Measurements from ENCODE around the gene CPED1. TPM values are rescaled to one million over a fixed set of nuclear protein-coding genes. Genes with fewer than 3 reads are reported as not detected.

The CPED1 gene
- total and polyA plus RNA-seq, 2 experiments from 2014 or later, result 0.17 to 0.47 TPM

GRCh38 chr7:121342631-121343030 lies 354.1 kb downstream of the CPED1 start:
- H2AFZ ChIP-seq, result no peak overlapping the region
- H3K4me2 ChIP-seq, result no peak overlapping the region
- no peaks in the 10 kb centered on the region for H3K9me2 ChIP-seq (ENCODE audit: insufficient read depth)
- DNase-seq (ENCODE audit: low spot score) (no peak), ATAC-seq (no peak)
- no peak for TF ChIP-seq ZNF331 (CRISPR knock-in tag; IDR thresholded peaks at IDR 0.05; ENCODE audit: low read depth)
- no peak for TF ChIP-seq NANOG (IDR thresholded peaks at IDR 0.05; ENCODE audit: borderline replicate concordance)
- no peak for TF ChIP-seq ETS1 (IDR thresholded peaks at IDR 0.05)
- TF ChIP-seq STAT1 (IDR thresholded peaks at IDR 0.05; ENCODE audit: unreplicated experiment), result no peak
- TF ChIP-seq POLR2AphosphoS5 (IDR thresholded peaks at IDR 0.05; ENCODE audit: low read depth), result no peak
- no peak for TF ChIP-seq JUNB (IDR thresholded peaks at IDR 0.05; ENCODE audit: unreplicated experiment)
- TF ChIP-seq REST (IDR thresholded peaks at IDR 0.05; ENCODE audit: unreplicated experiment), result no peak
- TF ChIP-seq ZNF114 (CRISPR knock-in tag; IDR thresholded peaks at IDR 0.05), result no peak
- no peak for TF ChIP-seq EZH2phosphoT487 (IDR thresholded peaks at IDR 0.05; ENCODE audit: unreplicated experiment)
- no peak for TF ChIP-seq CREB1 (CRISPR knock-in tag; IDR thresholded peaks at IDR 0.05; ENCODE audit: low read depth)
- H3F3A ChIP-seq (replicated peaks; ENCODE audit: low read depth), result no peaks in the 10 kb centered on the region
- Mint-ChIP-seq H3K4me1 (no peaks in the 10 kb centered on the region), H3K9me3 (no peaks in the 10 kb centered on the region), H3K36me3 (ENCODE audit: low read depth) (peaks cover 7% of the 10 kb centered on the region; the same call in 2 of the 3 replicates), H3K27me3 (ENCODE audit: insufficient read depth, low read depth, poor library complexity) (no peaks in the 10 kb centered on the region), H3K4me3 (no peak overlapping the region), H3K27ac (no peak overlapping the region)
- no peaks in the 10 kb centered on the region for H4K20me1 ChIP-seq (replicated peaks; ENCODE audit: insufficient read depth)
- H3K79me2 ChIP-seq (replicated peaks; ENCODE audit: insufficient read depth), result no peaks in the 10 kb centered on the region
- no peak overlapping the region for H3K4me3 ChIP-seq
- no peaks in the 10 kb centered on the region for H3K27me3 ChIP-seq (ENCODE audit: insufficient read depth)
- no peaks in the 10 kb centered on the region; the same call in 1 of the 2 replicates for H3K36me3 ChIP-seq (ENCODE audit: insufficient read depth)
- H3K4me1 ChIP-seq (ENCODE audit: insufficient read depth), result no peaks in the 10 kb centered on the region
- no peak overlapping the region for H3K27ac ChIP-seq (ENCODE audit: low read depth)

- ATAC-seq (no peak), DNase-seq (ENCODE audit: low spot score) (no peak)
- Histone ChIP-seq H3K79me2 (replicated peaks; ENCODE audit: insufficient read depth) (no peaks in the 10 kb centered on the region), H3K9me2 (ENCODE audit: insufficient read depth) (no peaks in the 10 kb centered on the region), H3K36me3 (ENCODE audit: insufficient read depth) (no peaks in the 10 kb centered on the region; the same call in 1 of the 2 replicates), H4K20me1 (replicated peaks; ENCODE audit: insufficient read depth) (no peaks in the 10 kb centered on the region), H3K27ac (ENCODE audit: low read depth) (no peak overlapping the region), H2AFZ (no peak overlapping the region), H3F3A (replicated peaks; ENCODE audit: low read depth) (no peaks in the 10 kb centered on the region), H3K4me2 (no peak overlapping the region), H3K4me3 (no peak overlapping the region), H3K4me1 (ENCODE audit: insufficient read depth) (no peaks in the 10 kb centered on the region), H3K27me3 (ENCODE audit: insufficient read depth) (no peaks in the 10 kb centered on the region)
- Mint-ChIP-seq H3K9me3 (no peaks in the 10 kb centered on the region), H3K4me1 (no peaks in the 10 kb centered on the region), H3K36me3 (ENCODE audit: low read depth) (peaks cover 7% of the 10 kb centered on the region; the same call in 2 of the 3 replicates), H3K27ac (no peak overlapping the region), H3K4me3 (no peak overlapping the region), H3K27me3 (ENCODE audit: insufficient read depth, low read depth, poor library complexity) (no peaks in the 10 kb centered on the region)
- TF ChIP-seq CREB1 (CRISPR knock-in tag; IDR thresholded peaks at IDR 0.05; ENCODE audit: low read depth), result no peak
- TF ChIP-seq POLR2AphosphoS5 (IDR thresholded peaks at IDR 0.05; ENCODE audit: low read depth), result no peak
- no peak for TF ChIP-seq CTCF (conservative IDR thresholded peaks at IDR 0.05; ENCODE audit: low read depth in 2 of 2)
- TF ChIP-seq EZH2 (IDR thresholded peaks at IDR 0.05; ENCODE audit: low read depth, unreplicated experiment), result no peak
- no peak for TF ChIP-seq ETS1 (IDR thresholded peaks at IDR 0.05)
Observed at GRCh38 chr7:121343302-121343701, 354.8 kb downstream of the CPED1 start.

Measured in GM23338 (cell line).